SU-DHL-6 (cell line): ENCODE data around the gene STARD9.

Source experiments
- H2AFZ ChIP-seq: fragments of 200-600 bp; sonication (generic); 2 replicates; pipeline ENCODE4 v1.6.1; 2014; ENCODE audit warnings: low read depth, mild to moderate bottlenecking, moderate library complexity, mixed read lengths, antibody characterized with exemption, low read length; ENCODE audit not compliant: severe bottlenecking
- H3F3A ChIP-seq: fragments of 200-600 bp; shearing (Covaris generic); 2 replicates; pipeline ENCODE4 v1.6.0; 2016; ENCODE audit warnings: antibody characterized with exemption, mild to moderate bottlenecking; ENCODE audit not compliant: insufficient read depth
- H3K27ac ChIP-seq: fragments of 200-600 bp; sonication (generic); 2 replicates; pipeline ENCODE4 v1.5.1; 2016; ENCODE audit warnings: low read depth, mild to moderate bottlenecking, low read length, moderate library complexity, mixed read lengths
- H3K27me3 ChIP-seq: fragments of 200-600 bp; sonication (generic), shearing (Covaris generic); 2 replicates; pipeline ENCODE4 v1.6.0; 2014; ENCODE audit warnings: mild to moderate bottlenecking, low read length
- H3K36me3 ChIP-seq: fragments of 200-600 bp; sonication (generic); 2 replicates; pipeline ENCODE4 v1.6.1; 2014; ENCODE audit warnings: mild to moderate bottlenecking, low read length, mixed read lengths
- H3K4me2 ChIP-seq: fragments of 300-600, 200-600 bp; shearing (Covaris generic), sonication (generic); 2 replicates; pipeline ENCODE4 v1.6.0; 2014; ENCODE audit warnings: low read length, low read depth, mild to moderate bottlenecking; ENCODE audit not compliant: poor library complexity, severe bottlenecking
- H3K4me3 ChIP-seq: fragments of 200-600 bp; sonication (generic); 2 replicates; pipeline ENCODE4 v1.5.1; 2014; ENCODE audit warnings: antibody characterized with exemption, low read length, mild to moderate bottlenecking, mixed read lengths; ENCODE audit not compliant: insufficient read depth, poor library complexity, severe bottlenecking
- H3K79me2 ChIP-seq: fragments of 200-600 bp; sonication (generic); 2 replicates; pipeline ENCODE4 v1.6.1; 2014; ENCODE audit warnings: mild to moderate bottlenecking, low read length, moderate library complexity; ENCODE audit not compliant: insufficient read depth
- H3K9ac ChIP-seq: fragments of 200-600 bp; sonication (generic); 2 replicates; pipeline ENCODE4 v1.7.0; 2014; ENCODE audit warnings: mild to moderate bottlenecking, low read length
- H3K9me2 ChIP-seq: fragments of 200-600 bp; sonication (generic); replicated peaks from 2 replicates; pipeline ENCODE4 v1.6.1; 2014; ENCODE audit warnings: low read length; ENCODE audit not compliant: insufficient read depth
- H3K9me3 ChIP-seq: fragments of 200-600 bp; sonication (generic); 2 replicates; pipeline ENCODE4 v1.6.1; 2014; ENCODE audit warnings: low read length, mixed read lengths; ENCODE audit not compliant: insufficient read depth
- H4K20me1 ChIP-seq: fragments of 200-600 bp; sonication (generic); 2 replicates; pipeline ENCODE4 v1.6.1; 2014; ENCODE audit warnings: low read depth, mild to moderate bottlenecking, antibody characterized with exemption, low read length, moderate library complexity, mixed read lengths
- EZH2phosphoT487 ChIP-seq: fragments of 200-600 bp; sonication (generic), shearing (Covaris generic); conservative IDR thresholded peaks from 2 replicates; pipeline ENCODE4 v1.6.1; 2018; ENCODE audit warnings: mild to moderate bottlenecking, antibody characterized with exemption, low read length, moderate library complexity, mixed read lengths
- TF ChIP-seq, protein P1 (sequence below): fragments of 200-600 bp; sonication (generic); IDR thresholded peaks from one replicate; pipeline ENCODE4 v1.5.1; 2017; ENCODE audit warnings: antibody characterized with exemption, mild to moderate bottlenecking, low read length, moderate library complexity; ENCODE audit not compliant: insufficient read depth, poor library complexity, severe bottlenecking

Gene STARD9

DNA sequence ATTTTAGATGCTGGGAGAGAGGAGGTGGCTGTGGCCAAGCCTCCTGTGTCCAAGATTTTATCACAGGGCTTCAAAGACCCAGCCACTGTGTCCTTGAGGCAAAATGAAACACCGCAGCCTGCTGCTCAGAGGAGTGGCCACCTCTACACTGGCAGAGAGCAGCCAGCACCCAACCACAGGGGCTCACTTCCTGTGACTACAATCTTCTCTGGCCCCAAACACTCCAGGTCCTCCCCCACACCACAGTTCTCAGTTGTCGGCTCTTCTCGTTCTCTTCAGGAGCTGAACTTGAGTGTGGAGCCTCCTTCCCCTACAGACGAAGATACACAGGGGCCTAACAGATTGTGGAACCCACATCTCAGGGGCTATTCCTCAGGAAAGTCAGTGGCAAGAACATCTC, 115.9 kb downstream of the STARD9 start:
- Histone ChIP-seq H3K36me3 (no peaks in the 10 kb centered on the region), H3K4me2 (no peak overlapping the region), H3F3A (no peaks in the 10 kb centered on the region), H3K4me3 (no peak overlapping the region), H3K9me3 (no peaks in the 10 kb centered on the region), H3K27ac (no peak overlapping the region), H3K9ac (no peak overlapping the region), H3K79me2 (no peaks in the 10 kb centered on the region), H4K20me1 (no peaks in the 10 kb centered on the region), H2AFZ (no peak overlapping the region), H3K9me2 (no peaks in the 10 kb centered on the region), H3K27me3 (no peaks in the 10 kb centered on the region)
- no peak for TF ChIP-seq EZH2phosphoT487
- TF ChIP-seq, protein P1, sequence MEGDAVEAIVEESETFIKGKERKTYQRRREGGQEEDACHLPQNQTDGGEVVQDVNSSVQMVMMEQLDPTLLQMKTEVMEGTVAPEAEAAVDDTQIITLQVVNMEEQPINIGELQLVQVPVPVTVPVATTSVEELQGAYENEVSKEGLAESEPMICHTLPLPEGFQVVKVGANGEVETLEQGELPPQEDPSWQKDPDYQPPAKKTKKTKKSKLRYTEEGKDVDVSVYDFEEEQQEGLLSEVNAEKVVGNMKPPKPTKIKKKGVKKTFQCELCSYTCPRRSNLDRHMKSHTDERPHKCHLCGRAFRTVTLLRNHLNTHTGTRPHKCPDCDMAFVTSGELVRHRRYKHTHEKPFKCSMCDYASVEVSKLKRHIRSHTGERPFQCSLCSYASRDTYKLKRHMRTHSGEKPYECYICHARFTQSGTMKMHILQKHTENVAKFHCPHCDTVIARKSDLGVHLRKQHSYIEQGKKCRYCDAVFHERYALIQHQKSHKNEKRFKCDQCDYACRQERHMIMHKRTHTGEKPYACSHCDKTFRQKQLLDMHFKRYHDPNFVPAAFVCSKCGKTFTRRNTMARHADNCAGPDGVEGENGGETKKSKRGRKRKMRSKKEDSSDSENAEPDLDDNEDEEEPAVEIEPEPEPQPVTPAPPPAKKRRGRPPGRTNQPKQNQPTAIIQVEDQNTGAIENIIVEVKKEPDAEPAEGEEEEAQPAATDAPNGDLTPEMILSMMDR: no peak

DNA sequence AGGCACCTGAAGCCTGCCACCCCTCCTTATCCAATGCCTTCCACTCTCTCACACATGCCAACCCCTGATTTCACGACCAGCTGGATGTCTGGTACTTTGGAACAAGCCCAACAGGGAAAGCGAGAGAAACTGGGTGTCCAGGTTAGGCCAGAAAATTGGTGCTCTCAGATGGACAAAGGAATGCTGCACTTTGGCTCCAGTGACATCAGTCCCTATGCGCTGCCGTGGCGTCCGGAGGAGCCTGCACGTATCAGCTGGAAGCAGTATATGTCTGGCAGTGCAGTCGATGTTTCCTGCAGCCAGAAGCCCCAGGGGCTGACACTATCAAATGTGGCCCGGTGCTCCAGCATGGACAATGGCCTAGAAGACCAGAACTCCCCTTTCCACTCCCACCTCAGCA, 116.4 kb downstream of the STARD9 start:
- Histone ChIP-seq H2AFZ (no peak overlapping the region), H3K9me2 (no peaks in the 10 kb centered on the region), H3K79me2 (no peaks in the 10 kb centered on the region), H3K4me2 (no peak overlapping the region), H4K20me1 (no peaks in the 10 kb centered on the region), H3K9me3 (no peaks in the 10 kb centered on the region), H3K27me3 (no peaks in the 10 kb centered on the region), H3K4me3 (no peak overlapping the region), H3K36me3 (no peaks in the 10 kb centered on the region), H3K27ac (no peak overlapping the region), H3K9ac (no peak overlapping the region), H3F3A (no peaks in the 10 kb centered on the region)
- TF ChIP-seq EZH2phosphoT487: no peak
- TF ChIP-seq, protein P1: no peak

DNA sequence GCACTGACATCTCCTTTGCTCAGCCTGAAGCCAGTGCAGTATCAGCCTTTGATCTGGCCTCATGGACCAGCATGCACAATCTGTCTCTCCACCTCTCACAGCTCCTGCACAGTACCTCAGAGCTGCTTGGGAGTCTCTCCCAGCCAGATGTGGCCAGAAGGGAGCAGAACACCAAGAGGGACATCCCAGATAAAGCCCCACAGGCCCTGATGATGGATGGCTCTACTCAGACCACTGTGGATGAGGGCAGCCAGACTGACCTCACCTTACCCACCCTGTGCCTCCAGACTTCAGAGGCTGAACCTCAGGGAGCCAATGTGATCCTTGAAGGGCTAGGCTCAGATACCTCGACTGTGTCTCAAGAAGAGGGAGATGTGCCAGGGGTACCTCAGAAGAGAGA, 117.1 kb downstream of the STARD9 start:
- Histone ChIP-seq H3K27ac (no peak overlapping the region), H4K20me1 (no peaks in the 10 kb centered on the region), H3K9ac (no peak overlapping the region), H3K9me2 (no peaks in the 10 kb centered on the region), H3K27me3 (no peaks in the 10 kb centered on the region), H2AFZ (no peak overlapping the region), H3K4me3 (no peak overlapping the region), H3K79me2 (no peaks in the 10 kb centered on the region), H3K36me3 (no peaks in the 10 kb centered on the region), H3F3A (no peaks in the 10 kb centered on the region), H3K4me2 (no peak overlapping the region), H3K9me3 (no peaks in the 10 kb centered on the region)
- TF ChIP-seq EZH2phosphoT487: no peak
- TF ChIP-seq, protein P1: no peak

DNA sequence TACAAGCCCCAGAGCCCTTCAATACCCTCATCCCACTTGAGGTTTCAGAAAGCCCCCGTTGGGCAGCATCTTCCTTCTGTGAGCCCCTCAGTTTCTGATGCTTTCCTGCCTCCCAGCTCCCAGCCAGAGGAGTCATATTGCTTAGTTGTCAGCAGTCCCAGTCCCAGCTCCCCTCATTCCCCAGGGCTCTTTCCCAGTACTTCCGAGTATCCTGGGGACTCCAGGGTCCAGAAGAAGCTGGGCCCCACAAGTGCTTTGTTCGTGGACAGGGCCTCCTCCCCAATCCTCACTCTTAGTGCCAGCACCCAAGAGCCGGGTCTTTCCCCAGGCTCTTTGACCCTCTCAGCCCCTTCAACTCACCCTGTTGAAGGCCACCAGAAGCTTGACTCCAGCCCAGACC, 117.6 kb downstream of the STARD9 start:
- H3K9me3 ChIP-seq: no peaks in the 10 kb centered on the region
- no peaks in the 10 kb centered on the region for H3K79me2 ChIP-seq
- H2AFZ ChIP-seq: no peak overlapping the region
- no peak overlapping the region for H3K4me2 ChIP-seq
- no peaks in the 10 kb centered on the region for H3K36me3 ChIP-seq
- no peaks in the 10 kb centered on the region for H3K27me3 ChIP-seq
- no peak for TF ChIP-seq EZH2phosphoT487
- H3K9me2 ChIP-seq: no peaks in the 10 kb centered on the region
- no peak overlapping the region for H3K27ac ChIP-seq
- H3K9ac ChIP-seq: no peak overlapping the region
- H3F3A ChIP-seq: no peaks in the 10 kb centered on the region
- H4K20me1 ChIP-seq: no peaks in the 10 kb centered on the region
- H3K4me3 ChIP-seq: no peak overlapping the region
